ENCODE measurements around the gene LRRC26. TPM values are rescaled to one million over a fixed set of nuclear protein-coding genes. Genes with fewer than 3 reads are reported as not detected.

The LRRC26 gene
- total RNA-seq, 1 experiment from 2014 or later, result not detected

GRCh38 chr9:137141050-137141810 is 28.6 kb downstream of the LRRC26 start:
- POLR2A ChIA-PET, result interaction anchor here (1.0 to 2.9 kb wide), 2 partner anchors 11 to 63 kb away, joined by 3 to 12 read pairs; no protein-coding TSS in a partner anchor
- no peak overlapping the region for H3K27ac Mint-ChIP-seq (ENCODE audit: low read depth, unreplicated experiment)
- no peaks in the 10 kb centered on the region for H3K36me3 Mint-ChIP-seq (ENCODE audit: insufficient read depth, unreplicated experiment)
- DNase-seq (ENCODE audit: unreplicated experiment), result no peak
- intact Hi-C loops (cut with micrococcal nuclease), result no loop called here
- no TSS peak for BruUV-seq (replicated peaks)
- H3K9me3 Mint-ChIP-seq (ENCODE audit: unreplicated experiment), result no peaks in the 10 kb centered on the region
- H3K27me3 Mint-ChIP-seq (ENCODE audit: insufficient read depth, unreplicated experiment), result peaks cover 25% of the 10 kb centered on the region
- H3K4me1 Mint-ChIP-seq (ENCODE audit: insufficient read depth, unreplicated experiment), result no peaks in the 10 kb centered on the region
- no peak for TF ChIP-seq CTCF (IDR thresholded peaks at IDR 0.05; ENCODE audit: unreplicated experiment)
- CTCF ChIA-PET, result interaction anchor here (0.5 to 0.6 kb wide), 3 partner anchors 12 to 95 kb away, joined by 3 read pairs; no protein-coding TSS in a partner anchor
- H3K4me3 Mint-ChIP-seq (ENCODE audit: unreplicated experiment), result no peak overlapping the region

GRCh38 chr9:137140151-137141012 is 29.5 kb downstream of the LRRC26 start:
- Mint-ChIP-seq H3K4me1 (ENCODE audit: insufficient read depth, unreplicated experiment) (peaks cover 6% of the 10 kb centered on the region), H3K27ac (ENCODE audit: low read depth, unreplicated experiment) (no peak overlapping the region), H3K27me3 (ENCODE audit: insufficient read depth, unreplicated experiment) (peaks cover 25% of the 10 kb centered on the region), H3K4me3 (ENCODE audit: unreplicated experiment) (no peak overlapping the region), H3K9me3 (ENCODE audit: unreplicated experiment) (no peaks in the 10 kb centered on the region), H3K36me3 (ENCODE audit: insufficient read depth, unreplicated experiment) (no peaks in the 10 kb centered on the region)
- no peak for TF ChIP-seq CTCF (IDR thresholded peaks at IDR 0.05; ENCODE audit: unreplicated experiment)
- ChIA-PET CTCF (interaction anchor here (0.5 to 0.8 kb wide), 4 partner anchors 13 to 454 kb away, joined by 3 to 4 read pairs (median 3); no protein-coding TSS in a partner anchor), POLR2A (interaction anchor here (2.9 kb wide), 1 partner anchor 11 kb away, joined by 12 read pairs; no protein-coding TSS in a partner anchor)
- DNase-seq (ENCODE audit: unreplicated experiment), result no peak
- BruUV-seq (replicated peaks), result no TSS peak
- intact Hi-C loops (cut with micrococcal nuclease), result no loop called here

GRCh38 chr9:137139468-137140150 is 30.2 kb downstream of the LRRC26 start:
- H3K27me3 Mint-ChIP-seq (ENCODE audit: insufficient read depth, unreplicated experiment), result peaks cover 25% of the 10 kb centered on the region
- intact Hi-C loops (cut with micrococcal nuclease), result no loop called here
- ChIA-PET POLR2A (interaction anchor here (0.5 to 2.9 kb wide), 2 partner anchors 10 to 15 kb away, joined by 3 to 12 read pairs; no protein-coding TSS in a partner anchor), CTCF (interaction anchor here (0.7 to 0.8 kb wide), 2 partner anchors 35 to 453 kb away, joined by 3 to 4 read pairs; no protein-coding TSS in a partner anchor)
- no TSS peak for BruUV-seq (replicated peaks)
- H3K27ac Mint-ChIP-seq (ENCODE audit: low read depth, unreplicated experiment), result no peak overlapping the region
- no peaks in the 10 kb centered on the region for H3K9me3 Mint-ChIP-seq (ENCODE audit: unreplicated experiment)
- no peaks in the 10 kb centered on the region for H3K36me3 Mint-ChIP-seq (ENCODE audit: insufficient read depth, unreplicated experiment)
- no peak for TF ChIP-seq CTCF (IDR thresholded peaks at IDR 0.05; ENCODE audit: unreplicated experiment)
- no peak for DNase-seq (ENCODE audit: unreplicated experiment)
- H3K4me1 Mint-ChIP-seq (ENCODE audit: insufficient read depth, unreplicated experiment), result peaks cover 6% of the 10 kb centered on the region
- no peak overlapping the region for H3K4me3 Mint-ChIP-seq (ENCODE audit: unreplicated experiment)
